Gastroesophageal sphincter (tissue), 4 donors: ENCODE results near the gene NT5C2. TPM values are rescaled to one million over a fixed set of nuclear protein-coding genes. Genes with fewer than 3 reads are reported as not detected.
"Not testable (repeated sequence)": the region's sequence is repeated elsewhere in the genome, so short reads cannot be mapped to it uniquely, and the experiment has no call there.

Experiments used
- ATAC-seq: fragments of 150-250 bp; one replicate; pipeline ENCODE4 v1.9.1; 2016; ENCODE audit warnings: mild to moderate bottlenecking, moderate library complexity
- H3K27ac ChIP-seq, 4 donors: fragments of 200-600 bp; sonication (generic) in 3 of 4; 1 replicate in 3 of 4; 2 replicates in 1 of 4; pipeline ENCODE4 v1.5.1; 2016 to 2019
- H3K27me3 ChIP-seq: fragments of 200-600 bp; sonication (generic); one replicate; pipeline ENCODE4 v1.5.1; 2019
- H3K36me3 ChIP-seq, 2 donors: fragments of 200-600 bp; sonication (generic); one replicate each; pipeline ENCODE4 v1.5.1; 2019; ENCODE audit warnings: control low read depth in 1 of 2
- H3K4me1 ChIP-seq, 3 donors: fragments of 200-600 bp; sonication (generic); 1 replicate in 2 of 3; 2 replicates in 1 of 3; pipeline ENCODE4 v1.5.1; 2016 to 2019; ENCODE audit warnings: control low read depth in 2 of 3
- H3K4me3 ChIP-seq, 2 donors: fragments of 200-600 bp; sonication (generic); one replicate each; pipeline ENCODE4 v1.5.1; 2019; ENCODE audit warnings: mild to moderate bottlenecking in 1 of 2, moderate library complexity in 1 of 2
- H3K9me3 ChIP-seq, 3 donors: fragments of 200-600 bp; sonication (generic); one replicate each; pipeline ENCODE4 v1.5.1; 2017 to 2019; ENCODE audit warnings: control low read depth in 2 of 3
- CTCF ChIP-seq, 4 experiments: fragments of 200-600 bp in 2 of 4; fragments of 450-650 bp in 2 of 4; sonication (generic) in 1 of 4; IDR thresholded peaks; one replicate each; pipeline ENCODE4 v1.5.1; 2017 to 2019; ENCODE audit warnings: antibody characterized with exemption in 4 of 4, mild to moderate bottlenecking in 2 of 4, moderate library complexity in 2 of 4
- EP300 ChIP-seq: sonication (generic); formaldehyde crosslinking; IDR thresholded peaks from one replicate; pipeline ENCODE4 v1.6.1; 2017; ENCODE audit warnings: antibody characterized with exemption, mild to moderate bottlenecking
- POLR2A ChIP-seq, 2 donors: fragments of 450-650 bp; IDR thresholded peaks; one replicate each; pipeline ENCODE4 v1.6.1; 2017; ENCODE audit warnings: antibody characterized with exemption in 2 of 2, mild to moderate bottlenecking in 2 of 2, moderate library complexity in 1 of 2
- POLR2AphosphoS5 ChIP-seq: sonication (generic); formaldehyde crosslinking; IDR thresholded peaks from one replicate; pipeline ENCODE4 v1.6.1; 2017; ENCODE audit warnings: antibody characterized with exemption
- WGBS, 2 donors: methylation state at CpG; one replicate each; pipeline ENCODE4 v1.1.5; 2018; ENCODE audit warnings: low coverage in 1 of 2; 5-methylcytosine and 5-hydroxymethylcytosine counted together
- total RNA-seq, 4 donors: library from RNA; depleted of rRNA; stranded (reverse); fragments of >200 nt; gene quantifications; one replicate each; pipeline ENCODE4 v1.1.0, GENCODE V29; 2016

The NT5C2 gene
- total RNA-seq, 4 donors from 2014 or later = 63.4 to 71.9 (median 71.1) TPM

GRCh38 chr10:103168438-103168837 lies 24.6 kb downstream of the NT5C2 start:
- H3K36me3 ChIP-seq = peaks cover 0 to 91% of the 10 kb centered on the region in 2 donors
- TF ChIP-seq POLR2A (IDR thresholded peaks at IDR 0.05) (no peak), CTCF (IDR thresholded peaks at IDR 0.05) (no peak), POLR2AphosphoS5 (no peak), EP300 (no peak)
- no peak overlapping the region for H3K27ac ChIP-seq
- no peaks in the 10 kb centered on the region for H3K27me3 ChIP-seq
- no peak overlapping the region for H3K4me3 ChIP-seq
- H3K4me1 ChIP-seq = peaks cover 0 to 6% (median 0%) of the 10 kb centered on the region in 3 donors
- no peaks in the 10 kb centered on the region for H3K9me3 ChIP-seq
- ATAC-seq = no peak

- H3K4me3 ChIP-seq, H3K27me3 ChIP-seq, ATAC-seq, H3K9me3 ChIP-seq, H3K4me1 ChIP-seq, H3K27ac ChIP-seq: not testable (repeated sequence)
- peaks cover 0 to 86% of the 10 kb centered on the region in 2 donors for H3K36me3 ChIP-seq
- WGBS, 2 donors = 99 to 100% methylated on average over 4 to 5 of the region's 5 CpGs
Measured at GRCh38 chr10:103167554-103167953, 25.5 kb downstream of the NT5C2 start.

- H3K27me3 ChIP-seq = no peaks in the 10 kb centered on the region
- H3K36me3 ChIP-seq = peaks cover 0 to 76% of the 10 kb centered on the region in 2 donors
- H3K4me1 ChIP-seq = peaks cover 0 to 2% (median 0%) of the 10 kb centered on the region in 3 donors
- H3K4me3 ChIP-seq = no peak overlapping the region
- WGBS, 2 donors = 78 to 93% methylated on average over 3 of the region's 3 CpGs
- no peaks in the 10 kb centered on the region for H3K9me3 ChIP-seq
- H3K27ac ChIP-seq = no peak overlapping the region
- TF ChIP-seq POLR2A (IDR thresholded peaks at IDR 0.05) = no peak
- no peak for TF ChIP-seq CTCF (IDR thresholded peaks at IDR 0.05)
- TF ChIP-seq EP300 = no peak
- no peak for TF ChIP-seq POLR2AphosphoS5
- ATAC-seq = no peak
Measured at GRCh38 chr10:103166523-103166922, 26.5 kb downstream of the NT5C2 start.

GRCh38 chr10:103163766-103164403 lies 29.2 kb downstream of the NT5C2 start:
- not testable (repeated sequence) for H3K4me3 ChIP-seq, H3K9me3 ChIP-seq, H3K27me3 ChIP-seq, ATAC-seq, H3K4me1 ChIP-seq, H3K27ac ChIP-seq
- peaks cover 0 to 62% of the 10 kb centered on the region in 2 donors for H3K36me3 ChIP-seq
- WGBS, 2 donors = 92 to 98% methylated on average over 8 to 9 of the region's 9 CpGs

GRCh38 chr10:103157246-103157645 lies 35.8 kb downstream of the NT5C2 start:
- Histone ChIP-seq H3K27ac (no peak overlapping the region), H3K4me1 (peaks cover 16 to 35% (median 18%) of the 10 kb centered on the region in 3 donors), H3K9me3 (no peaks in the 10 kb centered on the region), H3K36me3 (peaks cover 0 to 20% of the 10 kb centered on the region in 2 donors), H3K4me3 (no peak overlapping the region), H3K27me3 (no peaks in the 10 kb centered on the region)
- no peak for ATAC-seq
- no peak for TF ChIP-seq POLR2A (IDR thresholded peaks at IDR 0.05)
- TF ChIP-seq POLR2AphosphoS5 = no peak
- TF ChIP-seq EP300 = no peak
- no peak for TF ChIP-seq CTCF (IDR thresholded peaks at IDR 0.05)
- 92 to 100% methylated on average over 1 of the region's 1 CpG for WGBS, 2 donors

GRCh38 chr10:103155471-103156085 lies 37.5 kb downstream of the NT5C2 start:
- H3K27me3 ChIP-seq = no peaks in the 10 kb centered on the region
- H3K4me1 ChIP-seq = peaks cover 16 to 42% (median 18%) of the 10 kb centered on the region in 3 donors
- peaks cover 0 to 24% of the 10 kb centered on the region in 2 donors for H3K36me3 ChIP-seq
- ATAC-seq = no peak
- H3K27ac ChIP-seq = peak overlapping the region in 1 of 4 donors; percentile 77
- no peaks in the 10 kb centered on the region for H3K9me3 ChIP-seq
- TF ChIP-seq POLR2A (IDR thresholded peaks at IDR 0.05) (no peak), POLR2AphosphoS5 (no peak), CTCF (IDR thresholded peaks at IDR 0.05) (no peak), EP300 (no peak)
- 40 to 48% methylated on average over 1 to 4 of the region's 4 CpGs for WGBS, 2 donors
- no peak overlapping the region for H3K4me3 ChIP-seq
